SK-N-SH treated with all-trans-retinoic acid at 6 μM for 48 hours (cell line): ENCODE results near the gene FCER2.

Source experiments
- ATAC-seq: fragments of 200-7000 bp; cut with Tn5 transposase; 3 replicates; pipeline ENCODE4 v1.9.1; 2020; ENCODE audit warnings: mild to moderate bottlenecking, moderate library complexity
- ARNTL ChIP-seq: fragments of 450-650 bp; formaldehyde crosslinking; IDR thresholded peaks from 2 replicates; pipeline ENCODE4 v1.5.0; 2020; ENCODE audit warnings: low read depth, mild to moderate bottlenecking, moderate library complexity, borderline replicate concordance
- BACH2 ChIP-seq: fragments of 250-450 bp; sonication (Bioruptor Pico); IDR thresholded peaks from 2 replicates; pipeline ENCODE4 v1.9.0; 2021; ENCODE audit warnings: mild to moderate bottlenecking, borderline replicate concordance
- CSDC2 ChIP-seq: fragments of 250-450 bp; sonication (Bioruptor Pico); IDR thresholded peaks from 2 replicates; pipeline ENCODE4 v1.5.0; 2020; ENCODE audit warnings: mild to moderate bottlenecking, moderate library complexity
- ESRRG ChIP-seq: fragments of 250-450 bp; sonication (Bioruptor Pico); IDR thresholded peaks from 2 replicates; pipeline ENCODE4 v1.6.1; 2021; ENCODE audit warnings: mild to moderate bottlenecking
- GLIS3 ChIP-seq: fragments of 250-450 bp; sonication (Bioruptor Pico); IDR thresholded peaks from 2 replicates; pipeline ENCODE4 v1.5.0; 2020; ENCODE audit warnings: mild to moderate bottlenecking, moderate library complexity
- ISL1 ChIP-seq: fragments of 250-450 bp; sonication (Bioruptor Pico); IDR thresholded peaks from 2 replicates; pipeline ENCODE4 v2.1.2; 2022; ENCODE audit warnings: mild to moderate bottlenecking, moderate library complexity
- OSR1 ChIP-seq: fragments of 250-450 bp; sonication (Bioruptor Pico); IDR thresholded peaks from 2 replicates; pipeline ENCODE4 v1.8.0; 2022; ENCODE audit warnings: moderate library complexity, mild to moderate bottlenecking, inconsistent platforms
- PPARA ChIP-seq: fragments of 250-450 bp; sonication (Bioruptor Pico); IDR thresholded peaks from 2 replicates; pipeline ENCODE4 v1.5.0; 2020; ENCODE audit warnings: mild to moderate bottlenecking, borderline replicate concordance
- SNAI2 ChIP-seq: fragments of 250-450 bp; sonication (Bioruptor Pico); IDR thresholded peaks from 2 replicates; pipeline ENCODE4 v1.5.0; 2020; ENCODE audit warnings: mild to moderate bottlenecking, moderate library complexity
- TCF4 ChIP-seq: fragments of 250-450 bp; sonication (Bioruptor Pico); IDR thresholded peaks from 2 replicates; pipeline ENCODE4 v1.8.0; 2021; ENCODE audit warnings: mild to moderate bottlenecking, moderate library complexity, borderline replicate concordance
- ZC3H10 ChIP-seq: fragments of 250-450 bp; sonication (Bioruptor Pico); IDR thresholded peaks from 2 replicates; pipeline ENCODE4 v1.5.1; 2021; ENCODE audit warnings: mild to moderate bottlenecking, moderate library complexity
- ZFP3 ChIP-seq: fragments of 250-450 bp; sonication (Bioruptor Pico); IDR thresholded peaks from 2 replicates; pipeline ENCODE4 v1.5.0; 2020; ENCODE audit warnings: mild to moderate bottlenecking, moderate library complexity
- ZNF70 ChIP-seq: fragments of 450-650 bp; formaldehyde crosslinking; IDR thresholded peaks from 2 replicates; pipeline ENCODE4 v1.5.0; 2020; ENCODE audit warnings: mild to moderate bottlenecking, moderate library complexity
- ZNF8 ChIP-seq: fragments of 450-650 bp; formaldehyde crosslinking; IDR thresholded peaks from 2 replicates; pipeline ENCODE4 v1.5.0; 2020; ENCODE audit warnings: mild to moderate bottlenecking, moderate library complexity
- TF ChIP-seq, protein P1 (sequence below): fragments of 250-450 bp; sonication (Bioruptor Pico); IDR thresholded peaks from 2 replicates; pipeline ENCODE4 v1.5.1; 2021; ENCODE audit warnings: mild to moderate bottlenecking, moderate library complexity
- TF ChIP-seq, protein P2 (sequence below): fragments of 250-450 bp; sonication (Bioruptor Pico); IDR thresholded peaks from 2 replicates; pipeline ENCODE4 v1.8.0; 2020; ENCODE audit warnings: mild to moderate bottlenecking, moderate library complexity, borderline replicate concordance
- TF ChIP-seq, protein P3 (sequence below): fragments of 250-450 bp; sonication (Bioruptor Pico); IDR thresholded peaks from 2 replicates; pipeline ENCODE4 v1.5.1; 2020; ENCODE audit warnings: low read depth, mild to moderate bottlenecking, moderate library complexity

FCER2 gene

DNA sequence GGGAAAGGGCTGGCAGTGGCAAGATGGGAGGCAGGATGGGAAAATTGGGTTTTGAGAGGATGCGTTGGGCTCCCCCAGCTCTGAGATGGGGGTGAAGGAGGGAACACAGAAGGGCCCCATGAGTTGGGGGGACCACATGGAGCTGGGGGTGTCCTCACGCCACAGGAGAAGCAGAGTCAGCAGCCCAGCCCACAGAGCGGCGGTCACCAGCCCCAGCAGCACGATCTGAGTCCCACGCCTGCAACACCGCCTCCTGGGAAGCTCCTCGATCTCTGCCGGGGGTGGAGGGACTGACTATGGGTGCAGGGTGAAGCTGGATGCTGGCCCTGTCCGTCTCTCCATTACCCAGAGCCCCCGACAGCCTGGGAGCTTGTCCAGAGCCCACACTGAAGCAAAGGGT, 3.3 kb downstream of the FCER2 start:
- peak; percentile 15; the same call in 1 of the 3 replicates for ATAC-seq
- TF ChIP-seq PPARA (CRISPR knock-in tag) (no peak), ZNF8 (no peak), OSR1 (CRISPR knock-in tag) (no peak), SNAI2 (no peak), ISL1 (CRISPR knock-in tag) (no peak)
- TF ChIP-seq, protein P1, sequence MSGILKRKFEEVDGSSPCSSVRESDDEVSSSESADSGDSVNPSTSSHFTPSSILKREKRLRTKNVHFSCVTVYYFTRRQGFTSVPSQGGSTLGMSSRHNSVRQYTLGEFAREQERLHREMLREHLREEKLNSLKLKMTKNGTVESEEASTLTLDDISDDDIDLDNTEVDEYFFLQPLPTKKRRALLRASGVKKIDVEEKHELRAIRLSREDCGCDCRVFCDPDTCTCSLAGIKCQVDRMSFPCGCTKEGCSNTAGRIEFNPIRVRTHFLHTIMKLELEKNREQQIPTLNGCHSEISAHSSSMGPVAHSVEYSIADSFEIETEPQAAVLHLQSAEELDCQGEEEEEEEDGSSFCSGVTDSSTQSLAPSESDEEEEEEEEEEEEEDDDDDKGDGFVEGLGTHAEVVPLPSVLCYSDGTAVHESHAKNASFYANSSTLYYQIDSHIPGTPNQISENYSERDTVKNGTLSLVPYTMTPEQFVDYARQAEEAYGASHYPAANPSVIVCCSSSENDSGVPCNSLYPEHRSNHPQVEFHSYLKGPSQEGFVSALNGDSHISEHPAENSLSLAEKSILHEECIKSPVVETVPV (CRISPR knock-in tag), result no peak

DNA sequence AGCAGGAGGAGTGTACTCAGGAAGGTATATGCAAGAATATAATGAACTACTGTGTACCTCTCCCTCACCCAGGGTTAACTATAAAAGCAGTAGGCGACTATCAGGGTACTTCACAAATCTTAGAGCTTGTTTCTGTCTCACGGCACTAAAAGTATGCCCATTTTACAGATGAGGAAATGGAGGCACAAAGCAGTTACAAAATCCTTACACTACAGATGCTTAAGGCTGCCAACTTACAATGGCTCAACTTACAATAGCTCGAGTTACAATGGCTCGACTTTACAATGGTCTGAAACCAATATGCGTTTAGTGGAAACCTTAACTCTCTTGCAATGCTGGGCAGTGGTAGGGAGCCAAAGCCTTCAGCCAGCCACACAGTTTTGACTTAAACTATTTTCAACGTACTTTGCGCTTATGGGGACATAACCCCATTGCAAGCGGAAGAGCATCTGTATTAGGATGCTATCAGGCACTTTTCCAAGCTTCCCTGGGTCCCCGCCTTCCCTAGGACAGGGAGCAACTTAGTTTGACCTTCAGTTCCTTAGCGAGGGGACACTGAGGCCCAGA, 4.1 kb downstream of the FCER2 start:
- ATAC-seq, result no peak; the same call in 2 of the 3 replicates
- no peak for TF ChIP-seq ZFP3 (CRISPR knock-in tag)
- TF ChIP-seq ZC3H10 (CRISPR knock-in tag), result no peak
- no peak for TF ChIP-seq ARNTL (CRISPR knock-in tag)
- no peak for TF ChIP-seq OSR1 (CRISPR knock-in tag)
- no peak for TF ChIP-seq CSDC2
- no peak for TF ChIP-seq GLIS3 (CRISPR knock-in tag)
- TF ChIP-seq, all 23 proteins: peak for 0

DNA sequence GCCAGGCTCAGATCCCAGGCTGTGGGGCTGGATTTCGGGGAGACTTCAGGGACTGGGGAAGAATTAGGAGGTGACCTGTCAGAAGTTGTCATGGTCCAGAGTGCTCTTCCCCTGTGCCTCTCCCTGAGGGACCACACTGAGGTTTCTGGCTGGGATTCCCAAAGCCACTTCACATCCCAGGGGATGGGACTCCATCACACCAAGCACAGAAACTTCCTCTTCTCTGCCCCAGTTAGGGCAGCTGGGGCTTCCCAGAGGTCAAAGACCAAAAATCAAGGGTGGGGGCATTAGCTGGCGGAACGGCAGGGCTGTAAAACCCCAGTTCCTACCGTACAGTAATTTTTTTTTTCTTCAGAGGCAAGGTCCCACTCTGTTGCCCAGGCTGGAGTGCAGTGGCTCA, 7.4 kb downstream of the FCER2 start:
- no peak for ATAC-seq
- no peak for TF ChIP-seq ESRRG
- TF ChIP-seq, protein P1 (CRISPR knock-in tag), result no peak
- TF ChIP-seq, protein P2, sequence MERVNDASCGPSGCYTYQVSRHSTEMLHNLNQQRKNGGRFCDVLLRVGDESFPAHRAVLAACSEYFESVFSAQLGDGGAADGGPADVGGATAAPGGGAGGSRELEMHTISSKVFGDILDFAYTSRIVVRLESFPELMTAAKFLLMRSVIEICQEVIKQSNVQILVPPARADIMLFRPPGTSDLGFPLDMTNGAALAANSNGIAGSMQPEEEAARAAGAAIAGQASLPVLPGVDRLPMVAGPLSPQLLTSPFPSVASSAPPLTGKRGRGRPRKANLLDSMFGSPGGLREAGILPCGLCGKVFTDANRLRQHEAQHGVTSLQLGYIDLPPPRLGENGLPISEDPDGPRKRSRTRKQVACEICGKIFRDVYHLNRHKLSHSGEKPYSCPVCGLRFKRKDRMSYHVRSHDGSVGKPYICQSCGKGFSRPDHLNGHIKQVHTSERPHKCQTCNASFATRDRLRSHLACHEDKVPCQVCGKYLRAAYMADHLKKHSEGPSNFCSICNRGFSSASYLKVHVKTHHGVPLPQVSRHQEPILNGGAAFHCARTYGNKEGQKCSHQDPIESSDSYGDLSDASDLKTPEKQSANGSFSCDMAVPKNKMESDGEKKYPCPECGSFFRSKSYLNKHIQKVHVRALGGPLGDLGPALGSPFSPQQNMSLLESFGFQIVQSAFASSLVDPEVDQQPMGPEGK (CRISPR knock-in tag), result no peak
- TF ChIP-seq ZNF70, result no peak
- no peak for TF ChIP-seq ISL1 (CRISPR knock-in tag)
- TF ChIP-seq ZNF8, result no peak

DNA sequence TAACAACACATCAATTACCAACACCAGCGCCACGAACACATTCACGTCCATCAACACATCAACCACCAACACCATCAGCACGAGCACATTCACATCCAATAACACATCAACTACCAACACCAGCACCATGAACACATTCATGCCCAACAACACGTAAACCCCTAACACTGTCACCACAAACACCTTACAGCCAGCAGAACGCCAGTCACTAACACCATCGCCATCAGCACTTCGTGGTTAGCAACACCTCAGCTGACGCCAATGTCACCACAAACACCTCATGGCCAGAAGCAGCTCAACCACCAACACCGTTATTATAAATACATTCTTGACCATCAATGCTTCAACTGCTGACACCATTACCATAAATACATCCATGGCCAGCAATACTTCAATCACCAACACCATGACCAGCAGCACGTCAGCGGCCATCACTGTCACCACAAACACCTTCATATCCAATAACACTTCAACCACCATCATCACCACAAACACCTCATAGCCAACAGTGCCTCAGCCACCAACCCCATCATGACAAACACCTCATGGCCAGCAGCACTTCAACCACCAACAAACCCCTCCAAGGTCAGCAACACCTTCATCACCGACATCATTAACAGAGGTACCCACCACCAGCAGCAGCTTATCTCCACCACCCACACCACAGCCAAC, 9.4 kb downstream of the FCER2 start:
- TF ChIP-seq ZNF70, result no peak
- TF ChIP-seq BACH2 (CRISPR knock-in tag), result no peak
- TF ChIP-seq, protein P3, sequence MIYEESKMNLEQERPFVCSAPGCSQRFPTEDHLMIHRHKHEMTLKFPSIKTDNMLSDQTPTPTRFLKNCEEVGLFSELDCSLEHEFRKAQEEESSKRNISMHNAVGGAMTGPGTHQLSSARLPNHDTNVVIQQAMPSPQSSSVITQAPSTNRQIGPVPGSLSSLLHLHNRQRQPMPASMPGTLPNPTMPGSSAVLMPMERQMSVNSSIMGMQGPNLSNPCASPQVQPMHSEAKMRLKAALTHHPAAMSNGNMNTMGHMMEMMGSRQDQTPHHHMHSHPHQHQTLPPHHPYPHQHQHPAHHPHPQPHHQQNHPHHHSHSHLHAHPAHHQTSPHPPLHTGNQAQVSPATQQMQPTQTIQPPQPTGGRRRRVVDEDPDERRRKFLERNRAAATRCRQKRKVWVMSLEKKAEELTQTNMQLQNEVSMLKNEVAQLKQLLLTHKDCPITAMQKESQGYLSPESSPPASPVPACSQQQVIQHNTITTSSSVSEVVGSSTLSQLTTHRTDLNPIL (CRISPR knock-in tag), result no peak
- no peak for TF ChIP-seq ISL1 (CRISPR knock-in tag)
- ATAC-seq, result no peak

DNA sequence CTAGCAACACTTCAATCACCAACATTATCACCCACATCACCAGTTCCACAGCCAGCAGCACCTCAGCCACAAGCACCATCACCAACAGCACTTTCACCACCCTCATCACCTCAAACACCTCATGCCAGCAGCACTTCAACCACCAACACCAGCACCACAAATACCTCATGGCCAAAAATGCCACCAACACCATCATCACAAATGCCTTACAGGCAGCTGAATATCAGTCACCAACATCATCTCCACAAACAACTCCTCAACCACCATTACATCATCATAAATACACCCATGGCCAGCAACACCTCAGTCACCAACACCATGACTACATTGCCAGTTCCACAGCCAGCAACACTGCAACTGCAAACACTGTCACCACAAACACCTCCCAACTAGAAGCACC, 10.4 kb downstream of the FCER2 start:
- TF ChIP-seq SNAI2, result no peak
- TF ChIP-seq TCF4 (CRISPR knock-in tag), result no peak
- TF ChIP-seq, protein P2 (CRISPR knock-in tag), result no peak
- no peak for ATAC-seq
